Measurements from ENCODE around the gene MRPL55. TPM values are rescaled to one million over a fixed set of nuclear protein-coding genes. Genes with fewer than 3 reads are reported as not detected.

MRPL55 gene
- total RNA-seq, 1 experiment from 2014 or later = 343 TPM

GRCh38 chr1:228084797-228085196 is 24.3 kb downstream of the MRPL55 start:
- Histone ChIP-seq H3K9me2 (replicated peaks; ENCODE audit: low read length) (no peaks in the 10 kb centered on the region), H3K79me2 (ENCODE audit: low read length) (peaks cover 99% of the 10 kb centered on the region), H3K36me3 (ENCODE audit: low read depth, low read length) (peaks cover 40% of the 10 kb centered on the region), H3K9ac (ENCODE audit: low read length) (peak overlapping the region; percentile 96), H4K20me1 (ENCODE audit: low read length) (peaks cover 69% of the 10 kb centered on the region), H3F3A (ENCODE audit: low read length, unreplicated experiment) (peaks cover 9% of the 10 kb centered on the region), H2AFZ (ENCODE audit: low read length) (no peak overlapping the region), H3K4me2 (ENCODE audit: low read length) (peak overlapping the region; percentile 87), H3K27ac (ENCODE audit: low read length) (peak overlapping the region; percentile 33; the same call in 1 of the 2 replicates), H3K4me3 (ENCODE audit: low read length) (peak overlapping the region; percentile 80), H3K4me1 (ENCODE audit: insufficient read depth, low read length) (peaks cover 62% of the 10 kb centered on the region), H3K27me3 (ENCODE audit: low read length) (no peaks in the 10 kb centered on the region), H3K9me3 (ENCODE audit: low read length) (no peaks in the 10 kb centered on the region)
- DNase-seq = no peak
- ATAC-seq = no peak
- ChIA-PET POLR2A (ENCODE audit: unreplicated experiment) (interaction anchor here (0.6 to 0.7 kb wide), 2 partner anchors 15 to 128 kb away, joined by 6 to 8 read pairs; no protein-coding TSS in a partner anchor), CTCF (interaction anchor here (2.2 kb wide), 1 partner anchor 85 kb away, joined by 8 read pairs; no protein-coding TSS in a partner anchor)
- TF ChIP-seq EZH2phosphoT487 (IDR thresholded peaks at IDR 0.05; ENCODE audit: borderline replicate concordance, low read length) (no peak), EZH2 (IDR thresholded peaks at IDR 0.05; ENCODE audit: low read length, unreplicated experiment) (no peak)
- TF ChIP-seq, protein P1, sequence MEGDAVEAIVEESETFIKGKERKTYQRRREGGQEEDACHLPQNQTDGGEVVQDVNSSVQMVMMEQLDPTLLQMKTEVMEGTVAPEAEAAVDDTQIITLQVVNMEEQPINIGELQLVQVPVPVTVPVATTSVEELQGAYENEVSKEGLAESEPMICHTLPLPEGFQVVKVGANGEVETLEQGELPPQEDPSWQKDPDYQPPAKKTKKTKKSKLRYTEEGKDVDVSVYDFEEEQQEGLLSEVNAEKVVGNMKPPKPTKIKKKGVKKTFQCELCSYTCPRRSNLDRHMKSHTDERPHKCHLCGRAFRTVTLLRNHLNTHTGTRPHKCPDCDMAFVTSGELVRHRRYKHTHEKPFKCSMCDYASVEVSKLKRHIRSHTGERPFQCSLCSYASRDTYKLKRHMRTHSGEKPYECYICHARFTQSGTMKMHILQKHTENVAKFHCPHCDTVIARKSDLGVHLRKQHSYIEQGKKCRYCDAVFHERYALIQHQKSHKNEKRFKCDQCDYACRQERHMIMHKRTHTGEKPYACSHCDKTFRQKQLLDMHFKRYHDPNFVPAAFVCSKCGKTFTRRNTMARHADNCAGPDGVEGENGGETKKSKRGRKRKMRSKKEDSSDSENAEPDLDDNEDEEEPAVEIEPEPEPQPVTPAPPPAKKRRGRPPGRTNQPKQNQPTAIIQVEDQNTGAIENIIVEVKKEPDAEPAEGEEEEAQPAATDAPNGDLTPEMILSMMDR (conservative IDR thresholded peaks at IDR 0.05; ENCODE audit: low read depth, low read length) = no peak
- intact Hi-C loops (cut with micrococcal nuclease) = loop anchor here (10.0 kb wide), 1 partner anchor 320 kb away; no protein-coding TSS in a partner anchor
- BruUV-seq (replicated peaks) = no TSS peak

GRCh38 chr1:228084325-228084724 is 24.8 kb downstream of the MRPL55 start:
- H3K27ac ChIP-seq (ENCODE audit: low read length) = peak overlapping the region; percentile 33
- no TSS peak for BruUV-seq (replicated peaks)
- ChIA-PET CTCF (interaction anchor here (2.2 kb wide), 1 partner anchor 85 kb away, joined by 8 read pairs; no protein-coding TSS in a partner anchor), POLR2A (ENCODE audit: unreplicated experiment) (no interaction called here)
- H2AFZ ChIP-seq (ENCODE audit: low read length) = no peak overlapping the region
- DNase-seq (peak; percentile 94), ATAC-seq (no peak)
- H3K9me3 ChIP-seq (ENCODE audit: low read length) = no peaks in the 10 kb centered on the region
- peaks cover 64% of the 10 kb centered on the region for H4K20me1 ChIP-seq (ENCODE audit: low read length)
- peaks cover 36% of the 10 kb centered on the region for H3K36me3 ChIP-seq (ENCODE audit: low read depth, low read length)
- no peaks in the 10 kb centered on the region for H3K9me2 ChIP-seq (replicated peaks; ENCODE audit: low read length)
- H3K79me2 ChIP-seq (ENCODE audit: low read length) = peaks cover 99% of the 10 kb centered on the region
- peaks cover 9% of the 10 kb centered on the region for H3F3A ChIP-seq (ENCODE audit: low read length, unreplicated experiment)
- TF ChIP-seq EZH2phosphoT487 (IDR thresholded peaks at IDR 0.05; ENCODE audit: borderline replicate concordance, low read length) (no peak), EZH2 (IDR thresholded peaks at IDR 0.05; ENCODE audit: low read length, unreplicated experiment) (no peak)
- TF ChIP-seq, protein P1 (conservative IDR thresholded peaks at IDR 0.05; ENCODE audit: low read depth, low read length) = no peak
- H3K4me1 ChIP-seq (ENCODE audit: insufficient read depth, low read length) = peaks cover 57% of the 10 kb centered on the region
- peak overlapping the region; percentile 87 for H3K4me2 ChIP-seq (ENCODE audit: low read length)
- no peaks in the 10 kb centered on the region for H3K27me3 ChIP-seq (ENCODE audit: low read length)
- peak overlapping the region; percentile 96 for H3K9ac ChIP-seq (ENCODE audit: low read length)
- peak overlapping the region; percentile 80 for H3K4me3 ChIP-seq (ENCODE audit: low read length)
- intact Hi-C loops (cut with micrococcal nuclease) = loop anchor here (10.0 kb wide), 1 partner anchor 320 kb away; no protein-coding TSS in a partner anchor

DNA sequence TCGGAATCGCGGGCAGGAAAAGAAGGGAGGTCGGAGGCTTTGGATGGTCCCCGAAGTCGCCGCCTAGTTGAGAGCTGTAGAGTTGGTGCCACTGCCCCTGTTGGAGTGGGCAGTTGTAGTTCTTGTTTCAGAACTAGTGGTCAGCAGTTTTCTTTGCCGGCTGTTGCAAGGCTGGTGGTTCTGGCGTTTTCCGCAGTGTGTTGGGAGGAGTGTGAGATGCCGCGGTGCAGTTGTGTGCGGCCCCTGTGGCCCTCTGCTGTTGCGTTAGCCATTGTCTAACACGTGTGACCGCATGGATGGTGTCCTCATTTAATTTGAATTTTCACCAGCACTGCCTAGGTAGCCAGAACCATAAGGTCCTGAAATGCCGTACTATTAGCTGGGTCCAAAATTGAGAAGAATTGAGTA is 25.2 kb downstream of the MRPL55 start:
- intact Hi-C loops (cut with micrococcal nuclease) = loop anchor here (2.0 to 10.0 kb wide), 2 partner anchors 19 to 319 kb away; partner anchors contain the start of gene C1orf35
- DNase-seq (peak; percentile 35), ATAC-seq (no peak)
- Histone ChIP-seq H3K79me2 (ENCODE audit: low read length) (peaks cover 98% of the 10 kb centered on the region), H3K9ac (ENCODE audit: low read length) (peak overlapping the region; percentile 96), H3K9me2 (replicated peaks; ENCODE audit: low read length) (no peaks in the 10 kb centered on the region), H2AFZ (ENCODE audit: low read length) (no peak overlapping the region), H3F3A (ENCODE audit: low read length, unreplicated experiment) (peaks cover 9% of the 10 kb centered on the region), H3K9me3 (ENCODE audit: low read length) (no peaks in the 10 kb centered on the region), H3K27ac (ENCODE audit: low read length) (peak overlapping the region; percentile 33), H3K36me3 (ENCODE audit: low read depth, low read length) (peaks cover 31% of the 10 kb centered on the region), H3K27me3 (ENCODE audit: low read length) (no peaks in the 10 kb centered on the region), H3K4me3 (ENCODE audit: low read length) (peak overlapping the region; percentile 80), H4K20me1 (ENCODE audit: low read length) (peaks cover 59% of the 10 kb centered on the region), H3K4me2 (ENCODE audit: low read length) (peak overlapping the region; percentile 87), H3K4me1 (ENCODE audit: insufficient read depth, low read length) (peaks cover 52% of the 10 kb centered on the region)
- no peak for TF ChIP-seq EZH2phosphoT487 (IDR thresholded peaks at IDR 0.05; ENCODE audit: borderline replicate concordance, low read length)
- TF ChIP-seq, protein P1 (conservative IDR thresholded peaks at IDR 0.05; ENCODE audit: low read depth, low read length) = peak; percentile 15; the same call in 1 of the 2 replicates
- CTCF ChIA-PET = interaction anchor here (2.2 kb wide), 1 partner anchor 84 kb away, joined by 8 read pairs; no protein-coding TSS in a partner anchor
- no TSS peak for BruUV-seq (replicated peaks)
- POLR2A ChIA-PET (ENCODE audit: unreplicated experiment) = no interaction called here
